Measurements from ENCODE around the gene PASK. TPM values are rescaled to one million over a fixed set of nuclear protein-coding genes. Genes with fewer than 3 reads are reported as not detected.

Gene PASK
- total and polyA plus RNA-seq, 2 donors (not counting 1 experiment from before 2014, with no cell fraction given), result 48.2 to 144 TPM

- ChIA-PET CTCF (interaction anchor here (1.5 kb wide), 1 partner anchor 57 kb away, joined by 3 read pairs; no protein-coding TSS in a partner anchor), POLR2A (no interaction called here)
- Histone ChIP-seq H3K36me3 (replicated peaks in 1 of 2; ENCODE audit: control extremely low read depth in 1 of 2, control insufficient read depth in 1 of 2, extremely low read depth in 1 of 2, insufficient read depth in 2 of 2, low read length in 1 of 2) (peaks cover 0 to 18% of the 10 kb centered on the region in 2 experiments), H3K4me2 (replicated peaks; ENCODE audit: low read depth, low read length, poor library complexity, severe bottlenecking) (no peak overlapping the region), H4K20me1 (ENCODE audit: control insufficient read depth, insufficient read depth, low read length, poor library complexity, severe bottlenecking) (no peaks in the 10 kb centered on the region), H3K27ac (ENCODE audit: low read length in 2 of 2) (no peak overlapping the region), H3K4me1 (ENCODE audit: control insufficient read depth in 2 of 2, insufficient read depth in 2 of 2, low read length in 2 of 2) (no peaks in the 10 kb centered on the region), H3K27me3 (replicated peaks in 1 of 4; ENCODE audit: control extremely low read depth in 1 of 4, control insufficient read depth in 3 of 4, insufficient read depth in 4 of 4, low read length in 3 of 4) (no peaks in the 10 kb centered on the region), H3K9ac (ENCODE audit: low read length) (no peak overlapping the region), H3K79me2 (ENCODE audit: control insufficient read depth, insufficient read depth, low read length) (no peaks in the 10 kb centered on the region), H3K4me3 (ENCODE audit: control extremely low read depth in 1 of 5, extremely low read depth in 1 of 5, insufficient read depth in 1 of 5, low read depth in 2 of 5, low read length in 4 of 5) (no peak overlapping the region), H2AFZ (ENCODE audit: insufficient read depth, low read depth, low read length, poor library complexity, severe bottlenecking) (no peak overlapping the region), H3K9me3 (ENCODE audit: control extremely low read depth in 1 of 3, control insufficient read depth in 2 of 3, insufficient read depth in 1 of 3, low read length in 2 of 3) (no peaks in the 10 kb centered on the region)
- Mint-ChIP-seq H3K9me3 (ENCODE audit: insufficient read depth) (no peaks in the 10 kb centered on the region), H3K4me3 (no peak overlapping the region), H3K27ac (no peak overlapping the region), H3K4me1 (peaks cover 8% of the 10 kb centered on the region), H3K27me3 (no peaks in the 10 kb centered on the region)
- intact Hi-C loops (cut with micrococcal nuclease), result no loop called here
- TF ChIP-seq, protein P1, sequence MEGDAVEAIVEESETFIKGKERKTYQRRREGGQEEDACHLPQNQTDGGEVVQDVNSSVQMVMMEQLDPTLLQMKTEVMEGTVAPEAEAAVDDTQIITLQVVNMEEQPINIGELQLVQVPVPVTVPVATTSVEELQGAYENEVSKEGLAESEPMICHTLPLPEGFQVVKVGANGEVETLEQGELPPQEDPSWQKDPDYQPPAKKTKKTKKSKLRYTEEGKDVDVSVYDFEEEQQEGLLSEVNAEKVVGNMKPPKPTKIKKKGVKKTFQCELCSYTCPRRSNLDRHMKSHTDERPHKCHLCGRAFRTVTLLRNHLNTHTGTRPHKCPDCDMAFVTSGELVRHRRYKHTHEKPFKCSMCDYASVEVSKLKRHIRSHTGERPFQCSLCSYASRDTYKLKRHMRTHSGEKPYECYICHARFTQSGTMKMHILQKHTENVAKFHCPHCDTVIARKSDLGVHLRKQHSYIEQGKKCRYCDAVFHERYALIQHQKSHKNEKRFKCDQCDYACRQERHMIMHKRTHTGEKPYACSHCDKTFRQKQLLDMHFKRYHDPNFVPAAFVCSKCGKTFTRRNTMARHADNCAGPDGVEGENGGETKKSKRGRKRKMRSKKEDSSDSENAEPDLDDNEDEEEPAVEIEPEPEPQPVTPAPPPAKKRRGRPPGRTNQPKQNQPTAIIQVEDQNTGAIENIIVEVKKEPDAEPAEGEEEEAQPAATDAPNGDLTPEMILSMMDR (IDR thresholded peaks at IDR 0.05), result no peak
- no peak for TF ChIP-seq EZH2 (IDR thresholded peaks at IDR 0.05; ENCODE audit: borderline replicate concordance, insufficient read depth, low read depth, low read length, poor library complexity, severe bottlenecking)
- ATAC-seq (ENCODE audit: low read depth), result no peak
- no peak for DNase-seq
- 98% methylated on average over 6 of the region's 9 CpGs for WGBS (ENCODE audit: insufficient coverage)
These were observed 13.5 kb downstream of the PASK start for GRCh38 chr2:241135737-241136136.

DNA sequence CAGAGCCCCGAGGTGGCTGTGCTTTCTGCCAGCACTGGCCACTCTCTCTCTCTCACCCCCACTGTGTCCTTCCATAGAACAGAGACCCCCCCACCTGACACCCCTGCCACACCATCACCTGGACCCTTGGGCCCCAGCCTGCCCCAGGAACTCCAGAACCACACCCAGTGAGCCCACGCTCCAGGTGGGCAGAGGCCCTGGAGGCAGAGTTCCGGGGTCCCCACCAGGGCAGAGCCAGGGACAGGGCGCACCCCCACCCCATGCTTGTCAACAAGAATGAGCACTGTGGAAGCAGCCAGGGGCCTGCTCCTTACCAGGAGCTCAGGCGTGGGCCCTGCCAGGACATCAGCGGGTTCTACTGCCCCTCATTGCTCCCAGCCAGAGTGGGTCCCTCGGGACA is 14.6 kb downstream of the PASK start:
- Mint-ChIP-seq H3K4me1 (peaks cover 13% of the 10 kb centered on the region), H3K27ac (no peak overlapping the region), H3K4me3 (no peak overlapping the region), H3K27me3 (no peaks in the 10 kb centered on the region), H3K9me3 (ENCODE audit: insufficient read depth) (no peaks in the 10 kb centered on the region)
- ATAC-seq (ENCODE audit: low read depth), result no peak
- intact Hi-C loops (cut with micrococcal nuclease), result no loop called here
- Histone ChIP-seq H3K27ac (ENCODE audit: low read length in 2 of 2) (no peak overlapping the region), H3K79me2 (ENCODE audit: control insufficient read depth, insufficient read depth, low read length) (no peaks in the 10 kb centered on the region), H3K9me3 (ENCODE audit: control extremely low read depth in 1 of 3, control insufficient read depth in 2 of 3, insufficient read depth in 1 of 3, low read length in 2 of 3) (peaks cover 0 to 5% (median 0%) of the 10 kb centered on the region in 3 donors), H2AFZ (ENCODE audit: insufficient read depth, low read depth, low read length, poor library complexity, severe bottlenecking) (no peak overlapping the region), H3K4me2 (replicated peaks; ENCODE audit: low read depth, low read length, poor library complexity, severe bottlenecking) (no peak overlapping the region), H3K9ac (ENCODE audit: low read length) (no peak overlapping the region), H3K4me3 (ENCODE audit: control extremely low read depth in 1 of 5, extremely low read depth in 1 of 5, insufficient read depth in 1 of 5, low read depth in 2 of 5, low read length in 4 of 5) (no peak overlapping the region), H3K36me3 (replicated peaks in 1 of 2; ENCODE audit: control extremely low read depth in 1 of 2, control insufficient read depth in 1 of 2, extremely low read depth in 1 of 2, insufficient read depth in 2 of 2, low read length in 1 of 2) (peaks cover 0 to 21% of the 10 kb centered on the region in 2 experiments), H4K20me1 (ENCODE audit: control insufficient read depth, insufficient read depth, low read length, poor library complexity, severe bottlenecking) (no peaks in the 10 kb centered on the region), H3K27me3 (replicated peaks in 1 of 4; ENCODE audit: control extremely low read depth in 1 of 4, control insufficient read depth in 3 of 4, insufficient read depth in 4 of 4, low read length in 3 of 4) (no peaks in the 10 kb centered on the region), H3K4me1 (ENCODE audit: control insufficient read depth in 2 of 2, insufficient read depth in 2 of 2, low read length in 2 of 2) (peaks cover 4 to 5% of the 10 kb centered on the region in 2 donors)
- DNase-seq, result no peak
- POLR2A ChIA-PET, result no interaction called here
- 90% methylated on average over 6 of the region's 7 CpGs for WGBS (ENCODE audit: insufficient coverage)
- TF ChIP-seq EZH2 (IDR thresholded peaks at IDR 0.05; ENCODE audit: borderline replicate concordance, insufficient read depth, low read depth, low read length, poor library complexity, severe bottlenecking), result no peak
- TF ChIP-seq, protein P1 (IDR thresholded peaks at IDR 0.05), result no peak
- CTCF ChIA-PET, result no interaction called here

All from B cell (primary cell).